ENCODE results near the gene PLA1A.

The PLA1A gene

DNA sequence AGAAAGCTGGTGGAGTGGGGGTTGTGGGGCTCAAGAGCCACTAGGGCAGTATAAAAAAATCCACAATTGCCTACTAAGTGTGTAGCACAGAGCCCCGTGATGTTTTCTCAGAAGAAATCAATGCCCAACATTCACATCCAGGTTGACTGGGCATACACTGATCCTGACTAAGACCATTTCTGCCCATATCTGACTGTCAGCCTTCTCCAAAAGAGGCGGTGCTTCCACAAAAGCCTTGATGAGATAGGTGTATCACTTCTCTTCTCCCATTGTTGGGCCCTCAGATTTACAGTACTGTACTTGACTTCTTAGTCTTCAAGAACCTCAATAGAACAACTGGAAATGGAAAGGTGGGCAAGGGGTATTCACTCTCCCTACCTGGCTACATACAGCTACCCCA lies 61.3 kb downstream of the PLA1A start:
- Histone ChIP-seq H3K14ac (ENCODE audit: low read length) (no peak overlapping the region), H4K91ac (ENCODE audit: low read depth, low read length, poor library complexity) (no peak overlapping the region), H3K4me2 (ENCODE audit: insufficient read depth, low read length, poor library complexity, severe bottlenecking) (no peak overlapping the region), H2AK5ac (ENCODE audit: low read depth, low read length) (no peak overlapping the region), H3K27me3 (ENCODE audit: control insufficient read depth in 3 of 3, insufficient read depth in 3 of 3, low read depth in 1 of 3, low read length in 3 of 3) (no peaks in the 10 kb centered on the region), H3K23ac (ENCODE audit: low read depth, low read length, poor library complexity) (no peak overlapping the region), H2AFZ (ENCODE audit: low read length) (no peak overlapping the region), H3K18ac (ENCODE audit: low read length) (no peak overlapping the region), H2BK120ac (ENCODE audit: low read depth, low read length) (no peak overlapping the region), H3K4me3 (ENCODE audit: low read length in 2 of 2) (no peak overlapping the region), H4K8ac (ENCODE audit: low read depth, low read length) (no peak overlapping the region), H3K4ac (ENCODE audit: low read length) (no peak overlapping the region), H3K4me1 (ENCODE audit: control insufficient read depth in 2 of 2, insufficient read depth in 1 of 2, low read depth in 1 of 2, low read length in 2 of 2) (no peaks in the 10 kb centered on the region), H2BK5ac (ENCODE audit: low read length) (no peak overlapping the region), H2BK15ac (ENCODE audit: low read length) (no peak overlapping the region), H3K36me3 (replicated peaks in 1 of 2; ENCODE audit: control insufficient read depth in 2 of 2, insufficient read depth in 2 of 2, low read length in 2 of 2) (no peaks in the 10 kb centered on the region), H3K9me3 (replicated peaks in 1 of 2; ENCODE audit: control insufficient read depth in 2 of 2, insufficient read depth in 1 of 2, low read depth in 1 of 2, low read length in 2 of 2) (no peaks in the 10 kb centered on the region), H3K27ac (replicated peaks; ENCODE audit: low read length) (no peak overlapping the region), H3K9ac (ENCODE audit: low read depth, low read length, poor library complexity) (no peak overlapping the region), H3K79me1 (ENCODE audit: low read depth, low read length) (no peaks in the 10 kb centered on the region), H2BK12ac (ENCODE audit: low read length) (no peak overlapping the region)
- no peak for DNase-seq (ENCODE audit: low spot score)
- no CpG with 5 or more reads among the region's 2 CpGs for WGBS, 2 donors (ENCODE audit: extremely low coverage in 2 of 2, insufficient read length in 2 of 2, insufficient replicate concordance in 1 of 2)

- Histone ChIP-seq H3K23ac (ENCODE audit: low read depth, low read length, poor library complexity) (no peak overlapping the region), H3K4me3 (ENCODE audit: low read length in 2 of 2) (no peak overlapping the region), H2AK5ac (ENCODE audit: low read depth, low read length) (no peak overlapping the region), H3K27ac (replicated peaks; ENCODE audit: low read length) (no peak overlapping the region), H2BK15ac (ENCODE audit: low read length) (no peak overlapping the region), H3K27me3 (ENCODE audit: control insufficient read depth in 3 of 3, insufficient read depth in 3 of 3, low read depth in 1 of 3, low read length in 3 of 3) (no peaks in the 10 kb centered on the region), H2AFZ (ENCODE audit: low read length) (no peak overlapping the region), H3K79me1 (ENCODE audit: low read depth, low read length) (no peaks in the 10 kb centered on the region), H4K8ac (ENCODE audit: low read depth, low read length) (no peak overlapping the region), H3K36me3 (replicated peaks in 1 of 2; ENCODE audit: control insufficient read depth in 2 of 2, insufficient read depth in 2 of 2, low read length in 2 of 2) (no peaks in the 10 kb centered on the region), H2BK120ac (ENCODE audit: low read depth, low read length) (no peak overlapping the region), H2BK12ac (ENCODE audit: low read length) (no peak overlapping the region), H3K4ac (ENCODE audit: low read length) (no peak overlapping the region), H3K9me3 (replicated peaks in 1 of 2; ENCODE audit: control insufficient read depth in 2 of 2, insufficient read depth in 1 of 2, low read depth in 1 of 2, low read length in 2 of 2) (no peaks in the 10 kb centered on the region), H4K91ac (ENCODE audit: low read depth, low read length, poor library complexity) (no peak overlapping the region), H2BK5ac (ENCODE audit: low read length) (no peak overlapping the region), H3K4me2 (ENCODE audit: insufficient read depth, low read length, poor library complexity, severe bottlenecking) (no peak overlapping the region), H3K18ac (ENCODE audit: low read length) (no peak overlapping the region), H3K14ac (ENCODE audit: low read length) (no peak overlapping the region), H3K4me1 (ENCODE audit: control insufficient read depth in 2 of 2, insufficient read depth in 1 of 2, low read depth in 1 of 2, low read length in 2 of 2) (no peaks in the 10 kb centered on the region), H3K9ac (ENCODE audit: low read depth, low read length, poor library complexity) (peak overlapping the region; percentile 24)
- no CpG with 5 or more reads among the region's 9 CpGs for WGBS, 2 donors (ENCODE audit: extremely low coverage in 2 of 2, insufficient read length in 2 of 2, insufficient replicate concordance in 1 of 2)
- DNase-seq (ENCODE audit: low spot score) = no peak
Observed at GRCh38 chr3:119659606-119660291, 62.1 kb downstream of the PLA1A start.

DNA sequence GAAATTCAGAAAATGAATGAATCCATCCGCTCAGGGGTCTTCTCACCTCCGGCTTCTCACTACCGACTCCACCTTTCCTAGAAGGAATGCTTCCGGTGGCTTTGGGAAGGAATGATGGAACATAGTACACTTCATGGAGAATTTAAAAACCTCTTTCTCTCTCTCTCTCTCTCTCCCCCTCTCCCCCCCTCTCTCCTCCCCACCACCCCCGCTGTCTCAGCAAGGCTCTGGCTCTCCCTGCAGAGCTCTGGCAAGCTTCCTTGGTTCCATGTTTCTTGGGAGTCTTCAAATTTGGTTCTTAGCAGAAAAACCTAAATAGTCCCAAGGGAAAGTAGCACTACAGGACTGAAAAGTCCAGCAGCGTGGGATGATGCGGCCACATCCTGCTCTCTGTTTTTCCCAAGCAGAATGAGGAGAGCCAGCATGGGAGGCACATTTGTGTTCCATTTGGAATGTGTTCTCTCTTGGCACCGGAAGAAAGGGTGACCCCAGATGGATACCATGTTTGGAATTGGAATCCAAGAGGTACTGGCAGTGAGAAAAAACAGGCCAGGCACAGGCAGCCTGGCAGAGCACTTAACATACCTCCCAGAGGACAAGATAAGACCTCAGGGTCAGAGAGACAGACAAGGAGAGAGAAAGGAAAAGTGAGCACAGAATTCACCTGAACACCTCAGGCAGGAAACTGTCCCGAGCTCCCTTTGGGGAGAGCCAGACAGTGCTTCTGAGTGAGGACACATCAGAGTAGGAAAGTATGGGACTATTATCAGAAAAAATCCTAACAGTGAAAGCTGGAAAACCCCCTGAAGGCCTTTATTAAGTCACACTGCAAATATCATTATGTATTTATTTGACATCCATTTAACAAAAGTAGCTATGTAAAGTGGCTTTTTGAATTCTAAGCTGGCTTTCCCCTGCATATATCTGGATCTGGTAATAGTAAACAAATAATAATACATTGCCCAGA lies 63.1 kb downstream of the PLA1A start, which contains the start of gene POPDC2:
Gene POPDC2 (minus strand): TSS at position 116 of the 967 bp plus-strand sequence. CDS start 166 bp downstream, outside the sequence.
- Histone ChIP-seq H3K9ac (ENCODE audit: low read depth, low read length, poor library complexity) (peak within 1 kb of the TSS; percentile 24), H3K27ac (replicated peaks; ENCODE audit: low read length) (no peak within 1 kb of the TSS), H3K23ac (ENCODE audit: low read depth, low read length, poor library complexity) (no peak within 1 kb of the TSS), H2BK15ac (ENCODE audit: low read length) (no peak within 1 kb of the TSS), H2BK12ac (ENCODE audit: low read length) (no peak within 1 kb of the TSS), H3K18ac (ENCODE audit: low read length) (no peak within 1 kb of the TSS), H2BK120ac (ENCODE audit: low read depth, low read length) (no peak within 1 kb of the TSS), H4K8ac (ENCODE audit: low read depth, low read length) (no peak within 1 kb of the TSS), H3K4me1 (ENCODE audit: control insufficient read depth in 2 of 2, insufficient read depth in 1 of 2, low read depth in 1 of 2, low read length in 2 of 2) (no peaks in the 10 kb centered on the region), H3K36me3 (replicated peaks in 1 of 2; ENCODE audit: control insufficient read depth in 2 of 2, insufficient read depth in 2 of 2, low read length in 2 of 2) (no peaks in the 10 kb centered on the region), H3K4me3 (ENCODE audit: low read length in 2 of 2) (no peak within 1 kb of the TSS), H3K14ac (ENCODE audit: low read length) (no peak within 1 kb of the TSS), H3K4me2 (ENCODE audit: insufficient read depth, low read length, poor library complexity, severe bottlenecking) (no peak within 1 kb of the TSS), H2AFZ (ENCODE audit: low read length) (no peak within 1 kb of the TSS), H3K9me3 (replicated peaks in 1 of 2; ENCODE audit: control insufficient read depth in 2 of 2, insufficient read depth in 1 of 2, low read depth in 1 of 2, low read length in 2 of 2) (no peaks in the 10 kb centered on the region), H2BK5ac (ENCODE audit: low read length) (no peak within 1 kb of the TSS), H3K27me3 (ENCODE audit: control insufficient read depth in 3 of 3, insufficient read depth in 3 of 3, low read depth in 1 of 3, low read length in 3 of 3) (no peaks in the 10 kb centered on the region), H3K79me1 (ENCODE audit: low read depth, low read length) (no peaks in the 10 kb centered on the region), H4K91ac (ENCODE audit: low read depth, low read length, poor library complexity) (no peak within 1 kb of the TSS), H2AK5ac (ENCODE audit: low read depth, low read length) (no peak within 1 kb of the TSS), H3K4ac (ENCODE audit: low read length) (no peak within 1 kb of the TSS)
- no peak for DNase-seq (ENCODE audit: low spot score)
- no CpG with 5 or more reads among the region's 9 CpGs for WGBS, 2 donors (ENCODE audit: extremely low coverage in 2 of 2, insufficient read length in 2 of 2, insufficient replicate concordance in 1 of 2)

All from neuronal stem cell (in vitro differentiated cells).